HT1080 (cell line): ENCODE data around the gene TIGD6. TPM values are rescaled to one million over a fixed set of nuclear protein-coding genes. Genes with fewer than 3 reads are reported as not detected.
"Not testable (repeated sequence)": the region's sequence is repeated elsewhere in the genome, so short reads cannot be mapped to it uniquely, and the experiment has no call there.

Experiments used
- DNase-seq: peaks from one replicate; pipeline ENCODE4 v3.0.0-alpha.2; 2015; ENCODE audit warnings: low read depth
- total RNA-seq: library from RNA; depleted of rRNA; stranded (reverse); fragments of >200 nt; shearing (Covaris generic); gene quantifications from 2 replicates; pipeline ENCODE4 v1.2.3, GENCODE V29; 2014; rRNA removed

The TIGD6 gene
- total RNA-seq, 1 experiment from 2014 or later, result 4.0 TPM

- not testable (repeated sequence) for DNase-seq
Observed at GRCh38 chr5:149943177-149943949, 57.1 kb downstream of the TIGD6 start.

Other genes starting within 250 kb of the TIGD6 start
- gene PDE6A, start 55.9 kb downstream of the TIGD6 start, total RNA-seq, result not detected in 2 replicates
- 16.1 and 19.5 TPM in 2 replicates for gene SLC26A2, start 39.9 kb downstream of the TIGD6 start, total RNA-seq
- gene HMGXB3, start 85 bp upstream of the TIGD6 start, total RNA-seq, result 44.6 and 56.3 TPM in 2 replicates
- gene CSF1R, start 85.9 kb upstream of the TIGD6 start, total RNA-seq, result 2.3 and 3.9 TPM in 2 replicates
- 2.2 and 5.4 TPM in 2 replicates for gene PDGFRB, start 155.2 kb upstream of the TIGD6 start, total RNA-seq
- gene CDX1, start 166.1 kb upstream of the TIGD6 start, total RNA-seq, result not detected in 2 replicates
- gene SLC6A7, start 189.4 kb upstream of the TIGD6 start, total RNA-seq, result 0.03 TPM in 1 of 2 replicates, not detected in the other